ENCODE data around the gene YPEL2.

DNA sequence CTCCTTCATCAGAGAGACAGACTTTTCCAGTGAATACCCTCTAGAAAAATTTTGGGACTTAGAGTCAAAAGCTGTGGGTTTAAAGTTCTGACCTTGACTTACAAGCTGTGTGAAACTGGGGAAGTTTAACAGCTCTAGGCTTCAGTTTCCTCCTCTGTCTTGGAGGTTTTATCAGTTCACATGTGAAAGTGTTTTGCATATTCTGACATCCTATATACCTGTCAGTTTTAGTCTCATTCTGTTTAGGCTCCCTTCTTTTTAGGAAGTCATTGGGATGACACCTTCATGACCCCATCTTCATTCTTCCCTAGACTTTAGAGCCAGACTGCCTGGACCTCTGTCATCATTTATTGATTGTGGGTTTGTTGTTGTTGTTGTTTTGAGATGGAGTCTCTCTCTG, 44.4 kb downstream of the YPEL2 start:
- TF ChIP-seq, protein P1, sequence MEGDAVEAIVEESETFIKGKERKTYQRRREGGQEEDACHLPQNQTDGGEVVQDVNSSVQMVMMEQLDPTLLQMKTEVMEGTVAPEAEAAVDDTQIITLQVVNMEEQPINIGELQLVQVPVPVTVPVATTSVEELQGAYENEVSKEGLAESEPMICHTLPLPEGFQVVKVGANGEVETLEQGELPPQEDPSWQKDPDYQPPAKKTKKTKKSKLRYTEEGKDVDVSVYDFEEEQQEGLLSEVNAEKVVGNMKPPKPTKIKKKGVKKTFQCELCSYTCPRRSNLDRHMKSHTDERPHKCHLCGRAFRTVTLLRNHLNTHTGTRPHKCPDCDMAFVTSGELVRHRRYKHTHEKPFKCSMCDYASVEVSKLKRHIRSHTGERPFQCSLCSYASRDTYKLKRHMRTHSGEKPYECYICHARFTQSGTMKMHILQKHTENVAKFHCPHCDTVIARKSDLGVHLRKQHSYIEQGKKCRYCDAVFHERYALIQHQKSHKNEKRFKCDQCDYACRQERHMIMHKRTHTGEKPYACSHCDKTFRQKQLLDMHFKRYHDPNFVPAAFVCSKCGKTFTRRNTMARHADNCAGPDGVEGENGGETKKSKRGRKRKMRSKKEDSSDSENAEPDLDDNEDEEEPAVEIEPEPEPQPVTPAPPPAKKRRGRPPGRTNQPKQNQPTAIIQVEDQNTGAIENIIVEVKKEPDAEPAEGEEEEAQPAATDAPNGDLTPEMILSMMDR (IDR thresholded peaks at IDR 0.05; ENCODE audit: poor library complexity), result no peak
- TF ChIP-seq EZH2 (IDR thresholded peaks at IDR 0.05; ENCODE audit: borderline replicate concordance), result no peak

Data from hepatocyte (in vitro differentiated cells).